Measurements from ENCODE around the gene CLEC19A. TPM values are rescaled to one million over a fixed set of nuclear protein-coding genes. Genes with fewer than 3 reads are reported as not detected.

CLEC19A gene
- total RNA-seq, 1 donor from 2014 or later: not detected

DNA sequence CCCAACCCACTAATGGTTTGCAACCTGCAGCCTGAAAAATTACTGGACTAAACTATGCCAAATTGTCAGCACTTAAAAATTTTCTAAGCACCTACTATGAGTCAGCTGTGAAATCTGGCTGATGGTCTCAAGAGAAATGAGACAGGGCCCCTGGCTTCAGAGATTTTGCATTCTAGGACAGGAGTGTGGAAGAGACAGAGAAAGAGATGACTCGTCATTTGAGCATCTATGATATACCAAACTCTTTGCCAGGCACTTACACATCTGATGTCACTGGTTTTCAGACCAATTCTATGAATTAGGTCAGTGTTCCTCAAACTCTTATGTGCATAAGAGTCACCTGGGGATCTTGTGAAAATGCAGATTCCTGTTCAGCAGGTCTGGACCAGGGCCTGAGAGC lies 44.4 kb downstream of the CLEC19A start:
- no peak for DNase-seq

- DNase-seq: no peak
Observed at GRCh38 chr16:19330841-19331397, 45.4 kb downstream of the CLEC19A start.

DNA sequence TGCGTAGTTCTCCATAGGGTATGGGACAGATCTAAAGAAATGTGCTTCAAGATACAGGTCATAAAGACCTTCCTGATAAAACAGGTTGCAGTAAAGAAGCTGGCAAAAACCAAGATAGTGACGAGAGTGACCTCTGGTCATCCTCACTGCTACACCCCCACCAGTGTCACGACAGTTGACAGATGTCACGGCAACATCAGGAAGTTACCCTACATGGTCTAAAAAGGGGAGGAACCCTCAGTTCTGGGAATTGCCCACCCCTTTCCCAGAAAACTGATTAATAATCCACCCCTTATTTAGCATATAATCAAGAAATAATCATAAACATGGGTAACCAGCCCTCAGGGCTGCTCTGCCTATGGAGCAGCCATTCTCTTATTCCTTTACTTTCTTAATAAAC lies 46.3 kb downstream of the CLEC19A start:
- DNase-seq: no peak

- DNase-seq: no peak
Observed at GRCh38 chr16:19338335-19338734, 52.8 kb downstream of the CLEC19A start.

GRCh38 chr16:19344224-19344801 lies 58.8 kb downstream of the CLEC19A start:
- DNase-seq: no peak

- no peak for DNase-seq
Observed at GRCh38 chr16:19344980-19345379, 59.4 kb downstream of the CLEC19A start.

DNA sequence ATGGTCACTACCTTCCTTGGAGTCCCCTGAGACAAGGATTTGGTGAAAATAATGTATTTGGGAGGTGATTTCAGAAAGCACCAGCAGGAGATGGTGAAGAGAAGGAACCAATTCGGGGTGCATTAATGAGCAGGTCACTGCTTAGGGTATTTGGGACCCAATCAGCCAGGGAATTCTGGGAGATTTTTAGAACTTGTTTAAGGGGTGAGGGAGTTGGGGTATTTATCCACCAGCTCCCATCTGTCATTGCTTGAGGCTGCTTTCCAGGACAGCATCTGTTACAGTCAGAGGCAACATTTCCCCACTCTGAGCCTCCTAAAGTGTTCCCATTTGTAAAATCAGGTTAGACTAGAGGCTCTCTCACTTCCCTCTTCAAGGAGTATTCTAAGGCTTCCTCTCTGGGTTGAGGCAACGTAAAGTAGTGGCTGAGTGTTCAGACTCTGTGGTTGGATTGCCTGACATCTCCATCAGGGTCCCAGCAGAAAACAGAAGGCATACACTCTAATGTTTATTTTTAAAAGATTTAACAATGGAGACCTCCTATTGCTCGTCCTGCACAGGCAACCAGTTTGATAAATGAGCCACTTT lies 60.9 kb downstream of the CLEC19A start:
- no peak for DNase-seq

DNA sequence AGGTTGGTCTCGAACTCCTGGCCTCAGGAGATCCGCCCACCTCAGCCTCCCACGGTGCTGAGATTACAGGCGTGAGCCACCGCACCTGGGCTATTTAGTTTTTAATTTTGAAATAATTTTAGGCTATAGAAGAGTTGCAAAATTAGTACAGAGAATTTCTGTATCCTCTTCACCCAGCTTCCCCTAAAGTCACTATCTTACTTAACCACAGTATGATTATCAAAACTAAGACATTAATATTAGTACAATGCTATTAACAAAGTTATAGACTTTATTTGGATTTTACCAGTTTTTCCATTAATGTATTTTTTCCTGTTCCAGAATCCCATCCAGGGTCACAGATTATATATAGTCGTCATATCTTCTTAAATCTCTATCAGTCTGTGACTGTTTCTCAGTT lies 62.6 kb downstream of the CLEC19A start:
- no peak for DNase-seq

GRCh38 chr16:19348578-19349315 lies 63.2 kb downstream of the CLEC19A start:
- no peak for DNase-seq

DNA sequence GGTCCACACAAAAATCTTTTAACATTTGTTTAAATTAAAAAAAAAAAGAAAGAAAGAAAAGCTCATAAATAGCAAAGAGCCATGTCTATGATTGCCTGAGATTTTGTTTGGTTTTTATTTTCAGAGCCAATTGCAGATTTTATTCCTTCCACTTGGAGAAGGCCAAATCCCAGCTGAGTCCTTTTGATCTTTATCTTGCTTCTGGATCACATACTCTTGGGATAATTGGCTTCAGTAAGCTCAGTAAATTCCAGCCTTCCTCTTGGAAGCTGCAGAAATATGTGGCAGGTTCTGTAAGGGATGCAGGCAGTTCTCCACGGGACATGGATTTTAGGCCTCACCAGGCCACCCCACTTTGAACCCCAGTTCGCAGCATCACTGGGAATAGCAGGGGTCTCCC lies 68.8 kb downstream of the CLEC19A start:
- no peak for DNase-seq

DNA sequence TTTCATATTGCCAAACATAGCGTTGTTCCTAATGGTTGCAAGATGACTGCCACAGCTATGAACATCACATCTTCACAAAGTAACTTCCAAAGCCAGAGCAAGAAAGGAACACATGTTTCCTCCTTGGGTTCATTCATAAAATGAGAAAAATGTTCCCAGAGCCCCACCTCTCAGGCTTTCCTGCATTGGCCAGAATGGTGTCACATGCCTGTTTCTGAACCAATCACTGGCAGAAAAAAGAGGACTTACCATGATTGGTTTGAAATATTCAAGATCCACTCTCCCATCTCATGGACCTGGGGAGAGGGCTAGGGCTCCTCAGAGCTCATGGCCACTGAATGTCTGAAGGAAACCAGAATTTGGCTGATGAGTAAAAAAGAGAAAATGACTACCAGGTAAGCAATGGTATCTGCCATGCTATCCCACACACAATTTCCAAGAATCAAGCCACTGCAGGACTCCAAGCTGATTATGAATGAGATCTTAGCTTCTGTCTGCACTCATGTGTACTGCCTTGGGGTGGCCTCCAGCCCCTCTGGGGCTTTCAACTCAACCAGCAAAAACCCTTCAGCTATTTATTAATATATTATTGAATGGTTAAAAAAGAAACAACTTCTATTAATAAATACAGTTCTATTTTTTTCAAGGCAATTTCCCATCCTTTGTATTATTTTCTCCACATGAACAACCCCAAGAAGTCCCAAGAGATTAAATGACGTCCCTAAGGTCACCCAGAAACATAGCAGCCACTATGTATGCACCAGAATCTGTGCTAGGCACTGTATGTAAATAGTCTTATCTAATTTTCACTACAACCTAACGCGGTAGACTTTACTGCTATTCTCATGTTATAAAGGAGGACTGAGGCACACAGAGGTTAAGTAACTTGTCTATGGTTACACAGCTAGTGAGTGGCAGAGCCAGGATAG lies 70.8 kb downstream of the CLEC19A start:
- no peak for DNase-seq

- DNase-seq: no peak
Observed at GRCh38 chr16:19359556-19359955, 74.0 kb downstream of the CLEC19A start.

Other genes starting within 250 kb of the CLEC19A start
- 23.5 and 32.1 TPM in 2 replicates for gene COQ7, start 218.1 kb upstream of the CLEC19A start, total RNA-seq
- 40.2 and 51.3 TPM in 2 replicates for gene ITPRIPL2, start 171.8 kb upstream of the CLEC19A start, total RNA-seq
- gene SYT17, start 117.5 kb upstream of the CLEC19A start, total RNA-seq: 2.2 and 2.9 TPM in 2 replicates
- 0.05 TPM in 1 of 2 replicates, not detected in the other for gene TMC5, start 132.2 kb downstream of the CLEC19A start, total RNA-seq
- 33.9 and 52.9 TPM in 2 replicates for gene GDE1, start 236.4 kb downstream of the CLEC19A start, total RNA-seq
- gene CCP110, start 238.2 kb downstream of the CLEC19A start, total RNA-seq: 7.8 and 18.8 TPM in 2 replicates